ENCODE measurements around the gene TIAM2.

TIAM2 gene

GRCh38 chr6:155079985-155080452 is 84.9 kb downstream of the TIAM2 start:
- H3K27me3 ChIP-seq (ENCODE audit: insufficient read depth, poor library complexity, severe bottlenecking): no peaks in the 10 kb centered on the region
- peaks cover 2% of the 10 kb centered on the region for H3K4me1 ChIP-seq (ENCODE audit: insufficient read depth, poor library complexity, severe bottlenecking)
- no peak overlapping the region for H3K4me3 ChIP-seq (ENCODE audit: severe bottlenecking)
- H3K36me3 ChIP-seq (ENCODE audit: low read depth): no peaks in the 10 kb centered on the region
- no peak overlapping the region for H3K27ac ChIP-seq (ENCODE audit: poor library complexity, severe bottlenecking)
- no peak for TF ChIP-seq CTCF (IDR thresholded peaks at IDR 0.05; ENCODE audit: poor library complexity, severe bottlenecking)
- ATAC-seq (ENCODE audit: low read depth) (no peak), DNase-seq (ENCODE audit: low spot score) (no peak)
- no peaks in the 10 kb centered on the region for H3K9me3 ChIP-seq (ENCODE audit: severe bottlenecking)

- Histone ChIP-seq H3K4me3 (ENCODE audit: severe bottlenecking) (no peak overlapping the region), H3K27ac (ENCODE audit: poor library complexity, severe bottlenecking) (no peak overlapping the region), H3K9me3 (ENCODE audit: severe bottlenecking) (no peaks in the 10 kb centered on the region), H3K27me3 (ENCODE audit: insufficient read depth, poor library complexity, severe bottlenecking) (no peaks in the 10 kb centered on the region), H3K4me1 (ENCODE audit: insufficient read depth, poor library complexity, severe bottlenecking) (peaks cover 7% of the 10 kb centered on the region), H3K36me3 (ENCODE audit: low read depth) (no peaks in the 10 kb centered on the region)
- TF ChIP-seq CTCF (IDR thresholded peaks at IDR 0.05; ENCODE audit: poor library complexity, severe bottlenecking): no peak
- DNase-seq (ENCODE audit: low spot score): no peak
- no peak for ATAC-seq (ENCODE audit: low read depth)
These were observed 86.0 kb downstream of the TIAM2 start for GRCh38 chr6:155080881-155081845.

GRCh38 chr6:155084431-155085123 is 89.5 kb downstream of the TIAM2 start:
- no peak for DNase-seq (ENCODE audit: low spot score)
- H3K27ac ChIP-seq (ENCODE audit: poor library complexity, severe bottlenecking): no peak overlapping the region
- no peak for TF ChIP-seq CTCF (IDR thresholded peaks at IDR 0.05; ENCODE audit: poor library complexity, severe bottlenecking)
- ATAC-seq (ENCODE audit: low read depth): no peak; the same call in 2 of the 3 replicates
- H3K9me3 ChIP-seq (ENCODE audit: severe bottlenecking): no peaks in the 10 kb centered on the region
- H3K4me1 ChIP-seq (ENCODE audit: insufficient read depth, poor library complexity, severe bottlenecking): peaks cover 7% of the 10 kb centered on the region
- no peaks in the 10 kb centered on the region for H3K36me3 ChIP-seq (ENCODE audit: low read depth)
- no peaks in the 10 kb centered on the region for H3K27me3 ChIP-seq (ENCODE audit: insufficient read depth, poor library complexity, severe bottlenecking)
- no peak overlapping the region for H3K4me3 ChIP-seq (ENCODE audit: severe bottlenecking)

GRCh38 chr6:155085582-155086257 is 90.6 kb downstream of the TIAM2 start:
- Histone ChIP-seq H3K36me3 (ENCODE audit: low read depth) (no peaks in the 10 kb centered on the region), H3K4me3 (ENCODE audit: severe bottlenecking) (no peak overlapping the region), H3K9me3 (ENCODE audit: severe bottlenecking) (no peaks in the 10 kb centered on the region), H3K27ac (ENCODE audit: poor library complexity, severe bottlenecking) (peak overlapping the region; percentile 26), H3K4me1 (ENCODE audit: insufficient read depth, poor library complexity, severe bottlenecking) (peaks cover 7% of the 10 kb centered on the region), H3K27me3 (ENCODE audit: insufficient read depth, poor library complexity, severe bottlenecking) (no peaks in the 10 kb centered on the region)
- DNase-seq (ENCODE audit: low spot score) (no peak), ATAC-seq (ENCODE audit: low read depth) (peak; percentile 93)
- TF ChIP-seq CTCF (IDR thresholded peaks at IDR 0.05; ENCODE audit: poor library complexity, severe bottlenecking): no peak
